Measurements from ENCODE around the gene FXN. TPM values are rescaled to one million over a fixed set of nuclear protein-coding genes. Genes with fewer than 3 reads are reported as not detected.
"Not testable (repeated sequence)": the region's sequence is repeated elsewhere in the genome, so short reads cannot be mapped to it uniquely, and the experiment has no call there.

Gene FXN
- total and polyA plus RNA-seq, 4 donors, result 5.0 to 18.1 (median 12.8) TPM

GRCh38 chr9:69036799-69037198 lies 1.2 kb downstream of the FXN start:
- H3K9me3 ChIP-seq (ENCODE audit: control insufficient read depth, insufficient read depth, low read length), result no peaks in the 10 kb centered on the region
- 51% methylated on average over 7 of the region's 10 CpGs for WGBS (ENCODE audit: insufficient coverage)
- no peaks in the 10 kb centered on the region for H3K27me3 ChIP-seq (ENCODE audit: control insufficient read depth, insufficient read depth, low read length)
- peak overlapping the region; percentile 53 for H3K27ac ChIP-seq (ENCODE audit: low read depth, low read length)
- H3K36me3 ChIP-seq (ENCODE audit: control insufficient read depth, insufficient read depth, low read length), result no peaks in the 10 kb centered on the region
- peak overlapping the region; percentile 58 for H3K4me3 ChIP-seq (ENCODE audit: low read depth, low read length)
- DNase-seq (ENCODE audit: low read depth in 4 of 6, low spot score in 6 of 6), result no peak
- peaks cover 17% of the 10 kb centered on the region for H3K4me1 ChIP-seq (ENCODE audit: control insufficient read depth, insufficient read depth, low read length)

GRCh38 chr9:69040646-69041045 lies 5.1 kb downstream of the FXN start:
- H3K27me3 ChIP-seq (ENCODE audit: control insufficient read depth, insufficient read depth, low read length), result no peaks in the 10 kb centered on the region
- no peaks in the 10 kb centered on the region for H3K9me3 ChIP-seq (ENCODE audit: control insufficient read depth, insufficient read depth, low read length)
- H3K4me3 ChIP-seq (ENCODE audit: low read depth, low read length), result no peak overlapping the region
- 100% methylated on average over 1 of the region's 2 CpGs for whole genome bisulfite sequencing (ENCODE audit: insufficient coverage)
- no peaks in the 10 kb centered on the region for H3K36me3 ChIP-seq (ENCODE audit: control insufficient read depth, insufficient read depth, low read length)
- no peak overlapping the region for H3K27ac ChIP-seq (ENCODE audit: low read depth, low read length)
- no peak for DNase-seq (ENCODE audit: low read depth in 4 of 6, low spot score in 6 of 6)
- H3K4me1 ChIP-seq (ENCODE audit: control insufficient read depth, insufficient read depth, low read length), result peaks cover 15% of the 10 kb centered on the region

GRCh38 chr9:69044240-69045219 lies 9.0 kb downstream of the FXN start:
- H3K4me1 ChIP-seq (ENCODE audit: control insufficient read depth, insufficient read depth, low read length), result peaks cover 8% of the 10 kb centered on the region
- H3K9me3 ChIP-seq (ENCODE audit: control insufficient read depth, insufficient read depth, low read length), result no peaks in the 10 kb centered on the region
- WGBS (ENCODE audit: insufficient coverage), result 45% methylated on average over 7 of the region's 9 CpGs
- H3K4me3 ChIP-seq (ENCODE audit: low read depth, low read length), result no peak overlapping the region
- peaks cover 22% of the 10 kb centered on the region for H3K36me3 ChIP-seq (ENCODE audit: control insufficient read depth, insufficient read depth, low read length)
- H3K27me3 ChIP-seq (ENCODE audit: control insufficient read depth, insufficient read depth, low read length), result no peaks in the 10 kb centered on the region
- no peak overlapping the region for H3K27ac ChIP-seq (ENCODE audit: low read depth, low read length)
- DNase-seq (ENCODE audit: low read depth in 4 of 6, low spot score in 6 of 6), result peak in 1 of 6 donors; percentile 30

GRCh38 chr9:69045821-69046220 lies 10.3 kb downstream of the FXN start:
- DNase-seq (ENCODE audit: low read depth in 4 of 6, low spot score in 6 of 6), result no peak
- peaks cover 8% of the 10 kb centered on the region for H3K4me1 ChIP-seq (ENCODE audit: control insufficient read depth, insufficient read depth, low read length)
- no peaks in the 10 kb centered on the region for H3K9me3 ChIP-seq (ENCODE audit: control insufficient read depth, insufficient read depth, low read length)
- WGBS (ENCODE audit: insufficient coverage), result 82% methylated on average over 3 of the region's 4 CpGs
- no peak overlapping the region for H3K27ac ChIP-seq (ENCODE audit: low read depth, low read length)
- no peak overlapping the region for H3K4me3 ChIP-seq (ENCODE audit: low read depth, low read length)
- no peaks in the 10 kb centered on the region for H3K27me3 ChIP-seq (ENCODE audit: control insufficient read depth, insufficient read depth, low read length)
- H3K36me3 ChIP-seq (ENCODE audit: control insufficient read depth, insufficient read depth, low read length), result peaks cover 22% of the 10 kb centered on the region

GRCh38 chr9:69046723-69047122 lies 11.2 kb downstream of the FXN start:
- Histone ChIP-seq H3K9me3 (ENCODE audit: control insufficient read depth, insufficient read depth, low read length) (no peaks in the 10 kb centered on the region), H3K4me1 (ENCODE audit: control insufficient read depth, insufficient read depth, low read length) (peaks cover 8% of the 10 kb centered on the region), H3K27me3 (ENCODE audit: control insufficient read depth, insufficient read depth, low read length) (no peaks in the 10 kb centered on the region), H3K27ac (ENCODE audit: low read depth, low read length) (no peak overlapping the region), H3K4me3 (ENCODE audit: low read depth, low read length) (no peak overlapping the region), H3K36me3 (ENCODE audit: control insufficient read depth, insufficient read depth, low read length) (peaks cover 22% of the 10 kb centered on the region)
- no CpG with 5 or more reads among the region's 4 CpGs for WGBS (ENCODE audit: insufficient coverage)
- DNase-seq (ENCODE audit: low read depth in 4 of 6, low spot score in 6 of 6), result no peak

- H3K27me3 ChIP-seq (ENCODE audit: control insufficient read depth, insufficient read depth, low read length), result no peaks in the 10 kb centered on the region
These were observed 11.8 kb downstream of the FXN start for GRCh38 chr9:69047371-69047770.

GRCh38 chr9:69049094-69049493 lies 13.5 kb downstream of the FXN start:
- DNase-seq (ENCODE audit: low read depth in 4 of 6, low spot score in 6 of 6), result no peak
- Histone ChIP-seq H3K27me3 (ENCODE audit: control insufficient read depth, insufficient read depth, low read length) (no peaks in the 10 kb centered on the region), H3K4me1 (ENCODE audit: control insufficient read depth, insufficient read depth, low read length) (peaks cover 8% of the 10 kb centered on the region), H3K9me3 (ENCODE audit: control insufficient read depth, insufficient read depth, low read length) (no peaks in the 10 kb centered on the region), H3K27ac (ENCODE audit: low read depth, low read length) (no peak overlapping the region), H3K36me3 (ENCODE audit: control insufficient read depth, insufficient read depth, low read length) (peaks cover 22% of the 10 kb centered on the region), H3K4me3 (ENCODE audit: low read depth, low read length) (no peak overlapping the region)
- 97% methylated on average over 6 of the region's 6 CpGs for WGBS (ENCODE audit: insufficient coverage)

More at GRCh38 chr9:69047371-69047770, 11.8 kb downstream of the FXN start:
- DNase-seq (ENCODE audit: low read depth in 4 of 6, low spot score in 6 of 6), result no peak
- Histone ChIP-seq H3K36me3 (ENCODE audit: control insufficient read depth, insufficient read depth, low read length) (peaks cover 22% of the 10 kb centered on the region), H3K9me3 (ENCODE audit: control insufficient read depth, insufficient read depth, low read length) (no peaks in the 10 kb centered on the region), H3K4me1 (ENCODE audit: control insufficient read depth, insufficient read depth, low read length) (peaks cover 8% of the 10 kb centered on the region), H3K27ac (ENCODE audit: low read depth, low read length) (no peak overlapping the region), H3K4me3 (ENCODE audit: low read depth, low read length) (no peak overlapping the region)
- 57% methylated on average over 4 of the region's 4 CpGs for WGBS (ENCODE audit: insufficient coverage)

GRCh38 chr9:69050936-69051335 lies 15.4 kb downstream of the FXN start:
- H3K4me1 ChIP-seq (ENCODE audit: control insufficient read depth, insufficient read depth, low read length); DNase-seq (ENCODE audit: low read depth in 4 of 6, low spot score in 6 of 6); H3K27ac ChIP-seq (ENCODE audit: low read depth, low read length); H3K27me3 ChIP-seq (ENCODE audit: control insufficient read depth, insufficient read depth, low read length); H3K4me3 ChIP-seq (ENCODE audit: low read depth, low read length); H3K9me3 ChIP-seq (ENCODE audit: control insufficient read depth, insufficient read depth, low read length): not testable (repeated sequence)
- 100% methylated on average over 6 of the region's 12 CpGs for whole genome bisulfite sequencing (ENCODE audit: insufficient coverage)
- H3K36me3 ChIP-seq (ENCODE audit: control insufficient read depth, insufficient read depth, low read length), result peaks cover 22% of the 10 kb centered on the region

- Histone ChIP-seq H3K27ac (ENCODE audit: low read depth, low read length) (no peak overlapping the region), H3K9me3 (ENCODE audit: control insufficient read depth, insufficient read depth, low read length) (no peaks in the 10 kb centered on the region), H3K4me3 (ENCODE audit: low read depth, low read length) (no peak overlapping the region), H3K36me3 (ENCODE audit: control insufficient read depth, insufficient read depth, low read length) (no peaks in the 10 kb centered on the region), H3K27me3 (ENCODE audit: control insufficient read depth, insufficient read depth, low read length) (no peaks in the 10 kb centered on the region), H3K4me1 (ENCODE audit: control insufficient read depth, insufficient read depth, low read length) (no peaks in the 10 kb centered on the region)
- WGBS (ENCODE audit: insufficient coverage), result no CpG with 5 or more reads among the region's 1 CpG
- no peak for DNase-seq (ENCODE audit: low read depth in 4 of 6, low spot score in 6 of 6)
These were observed 19.4 kb downstream of the FXN start for GRCh38 chr9:69054989-69055388.
